ENCODE measurements around the gene MYO1G.

DNA sequence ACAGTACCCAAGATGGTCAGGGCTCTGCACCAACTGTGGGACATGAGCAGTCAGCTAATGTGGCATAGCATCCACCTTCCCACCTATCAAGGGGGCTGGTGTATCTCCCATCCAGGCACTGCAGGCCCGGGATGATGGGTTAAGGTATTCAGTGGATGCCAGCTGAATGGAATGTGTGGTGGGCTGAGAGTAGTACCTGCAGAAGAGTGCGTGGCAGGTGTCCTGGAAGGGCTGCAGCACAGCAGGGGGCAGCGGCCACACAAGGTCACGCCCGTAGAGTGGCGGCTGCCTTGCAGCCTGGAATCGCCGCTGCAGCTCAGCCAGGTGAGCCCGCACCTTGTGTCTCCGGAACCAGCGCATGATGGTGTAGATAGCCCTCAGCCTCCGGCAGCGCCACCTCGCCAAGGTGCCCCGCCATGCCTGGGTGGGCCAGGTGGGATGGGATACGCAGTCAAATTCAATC, 13.3 kb downstream of the MYO1G start:
- TF ChIP-seq POLR2A (IDR thresholded peaks at IDR 0.05): no peak
- TF ChIP-seq, protein P1, sequence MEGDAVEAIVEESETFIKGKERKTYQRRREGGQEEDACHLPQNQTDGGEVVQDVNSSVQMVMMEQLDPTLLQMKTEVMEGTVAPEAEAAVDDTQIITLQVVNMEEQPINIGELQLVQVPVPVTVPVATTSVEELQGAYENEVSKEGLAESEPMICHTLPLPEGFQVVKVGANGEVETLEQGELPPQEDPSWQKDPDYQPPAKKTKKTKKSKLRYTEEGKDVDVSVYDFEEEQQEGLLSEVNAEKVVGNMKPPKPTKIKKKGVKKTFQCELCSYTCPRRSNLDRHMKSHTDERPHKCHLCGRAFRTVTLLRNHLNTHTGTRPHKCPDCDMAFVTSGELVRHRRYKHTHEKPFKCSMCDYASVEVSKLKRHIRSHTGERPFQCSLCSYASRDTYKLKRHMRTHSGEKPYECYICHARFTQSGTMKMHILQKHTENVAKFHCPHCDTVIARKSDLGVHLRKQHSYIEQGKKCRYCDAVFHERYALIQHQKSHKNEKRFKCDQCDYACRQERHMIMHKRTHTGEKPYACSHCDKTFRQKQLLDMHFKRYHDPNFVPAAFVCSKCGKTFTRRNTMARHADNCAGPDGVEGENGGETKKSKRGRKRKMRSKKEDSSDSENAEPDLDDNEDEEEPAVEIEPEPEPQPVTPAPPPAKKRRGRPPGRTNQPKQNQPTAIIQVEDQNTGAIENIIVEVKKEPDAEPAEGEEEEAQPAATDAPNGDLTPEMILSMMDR (IDR thresholded peaks at IDR 0.05): no peak
